Thyroid gland (tissue), 4 donors: ENCODE results near the gene PSMF1.

ENCODE experiments used
- CTCF ChIP-seq, 6 experiments: fragments of 200-600 bp in 3 of 6; fragments of 450-650 bp in 3 of 6; sonication (generic) in 3 of 6; IDR thresholded peaks; one replicate each; pipeline ENCODE4 v1.5.1; 2016 to 2019; ENCODE audit warnings: antibody characterized with exemption in 6 of 6, mild to moderate bottlenecking in 2 of 6, inconsistent platforms in 1 of 6, moderate library complexity in 1 of 6
- POLR2A ChIP-seq, 2 donors: fragments of 450-650 bp; IDR thresholded peaks; one replicate each; pipeline ENCODE4 v1.6.1; 2017; ENCODE audit warnings: antibody characterized with exemption in 2 of 2, mild to moderate bottlenecking in 2 of 2, moderate library complexity in 1 of 2

- TF ChIP-seq CTCF (IDR thresholded peaks at IDR 0.05) (no peak), POLR2A (IDR thresholded peaks at IDR 0.05) (no peak)
Observed at GRCh38 chr20:1127840-1128239, 9.4 kb downstream of the PSMF1 start.
